HG02571 (cell line): ENCODE measurements around the gene CD247.

Source experiments
- ATAC-seq: cut with Tn5 transposase; IDR thresholded peaks from one replicate; pipeline ENCODE4 v1.9.1; 2021; ENCODE audit warnings: mild to moderate bottlenecking, moderate library complexity; ENCODE audit not compliant: unreplicated experiment

CD247 gene

GRCh38 chr1:167463875-167464575 is 54.3 kb downstream of the CD247 start:
- no peak for ATAC-seq

GRCh38 chr1:167463080-167463479 is 55.2 kb downstream of the CD247 start:
- no peak for ATAC-seq

- no peak for ATAC-seq
These were observed 56.0 kb downstream of the CD247 start for GRCh38 chr1:167462341-167462740.

GRCh38 chr1:167460836-167461235 is 57.5 kb downstream of the CD247 start:
- no peak for ATAC-seq

- no peak for ATAC-seq
These were observed 60.3 kb downstream of the CD247 start for GRCh38 chr1:167457936-167458584.

GRCh38 chr1:167456926-167457325 is 61.4 kb downstream of the CD247 start:
- ATAC-seq = no peak

- no peak for ATAC-seq
These were observed 61.8 kb downstream of the CD247 start for GRCh38 chr1:167456524-167456923.

GRCh38 chr1:167455786-167456446 is 62.4 kb downstream of the CD247 start:
- peak; percentile 38 for ATAC-seq

GRCh38 chr1:167454894-167455785 is 63.2 kb downstream of the CD247 start:
- peak; percentile 63 for ATAC-seq

GRCh38 chr1:167454304-167454893 is 63.9 kb downstream of the CD247 start:
- no peak for ATAC-seq

- ATAC-seq = no peak
These were observed 65.2 kb downstream of the CD247 start for GRCh38 chr1:167453123-167453522.

- no peak for ATAC-seq
These were observed 65.8 kb downstream of the CD247 start for GRCh38 chr1:167452483-167452882.

GRCh38 chr1:167450843-167451242 is 67.5 kb downstream of the CD247 start:
- no peak for ATAC-seq

GRCh38 chr1:167447521-167448136 is 70.7 kb downstream of the CD247 start:
- ATAC-seq = no peak

- no peak for ATAC-seq
These were observed 71.4 kb downstream of the CD247 start for GRCh38 chr1:167446966-167447365.

GRCh38 chr1:167443757-167444156 is 74.6 kb downstream of the CD247 start:
- no peak for ATAC-seq

GRCh38 chr1:167442854-167443565 is 75.3 kb downstream of the CD247 start:
- no peak for ATAC-seq

GRCh38 chr1:167442142-167442848 is 76.0 kb downstream of the CD247 start:
- ATAC-seq = peak; percentile 80

GRCh38 chr1:167441222-167441621 is 77.1 kb downstream of the CD247 start:
- no peak for ATAC-seq
